Aorta (tissue), 5 donors: ENCODE results near the gene EEFSEC. TPM values are rescaled to one million over a fixed set of nuclear protein-coding genes. Genes with fewer than 3 reads are reported as not detected.

Source experiments
- ATAC-seq: fragments of 200-7000 bp; cut with Tn5 transposase; one replicate; pipeline ENCODE4 v1.9.1; 2022; ENCODE audit warnings: moderate library complexity; ENCODE audit not compliant: low FRiP score
- DNase-seq, 2 donors: peaks; one replicate each; pipeline ENCODE4 v3.0.0-alpha.2; 2020
- H3K27ac ChIP-seq, 2 donors: one replicate each; pipeline ENCODE4 v1.5.1; 2013; ENCODE audit warnings: low read length in 2 of 2, mild to moderate bottlenecking in 2 of 2, moderate library complexity in 2 of 2, control low read depth in 1 of 2, inconsistent platforms in 1 of 2, low read depth in 1 of 2
- H3K27me3 ChIP-seq, 2 donors: one replicate each; pipeline ENCODE4 v1.6.1; 2013; ENCODE audit warnings: control low read depth in 1 of 2, low read length in 1 of 2, mild to moderate bottlenecking in 1 of 2, moderate library complexity in 1 of 2; ENCODE audit not compliant: insufficient read depth in 2 of 2, control insufficient read depth in 1 of 2
- H3K36me3 ChIP-seq, 2 donors: one replicate each; pipeline ENCODE4 v1.6.1; 2013; ENCODE audit warnings: control low read depth in 1 of 2, low read length in 1 of 2, mild to moderate bottlenecking in 1 of 2; ENCODE audit not compliant: insufficient read depth in 2 of 2, control insufficient read depth in 1 of 2
- H3K4me1 ChIP-seq, 2 donors: one replicate each; pipeline ENCODE4 v1.6.1; 2013; ENCODE audit warnings: low read length in 2 of 2, control low read depth in 1 of 2, mild to moderate bottlenecking in 1 of 2, moderate library complexity in 1 of 2; ENCODE audit not compliant: insufficient read depth in 2 of 2, control insufficient read depth in 1 of 2
- H3K4me3 ChIP-seq, 2 donors: one replicate each; pipeline ENCODE4 v1.5.1; 2013; ENCODE audit warnings: low read length in 2 of 2, control low read depth in 1 of 2, mild to moderate bottlenecking in 1 of 2
- H3K9me3 ChIP-seq: one replicate; pipeline ENCODE4 v1.6.1; 2013; ENCODE audit warnings: mild to moderate bottlenecking, low read length; ENCODE audit not compliant: control insufficient read depth
- WGBS, 2 donors: extraction: QIAGEN DNeasy Blood & Tissue Kit; methylation state at CpG; one replicate each; pipeline ENCODE4 v1.1.7; 2013; 5-methylcytosine and 5-hydroxymethylcytosine counted together
- intact Hi-C, 2 donors: fragments of 100-400 bp; cut with DNase I; formaldehyde crosslinking; loops; one replicate each; pipeline versions ENCODE4 v1.14.2 to v1.15.0; 2022
- polyA plus RNA-seq, 2 donors: library from polyadenylated mRNA; stranded (reverse); fragments of 200-250 nt; gene quantifications; one replicate each; pipeline ENCODE4 v1.2.3, GENCODE V29; 2013
- total RNA-seq, 2 donors: library from RNA; stranded (reverse); fragmentation: NEBNext Ultra II Directional; extraction: Animal tissue kit (Norgen Biotek cat#: 25700); gene quantifications; one replicate each; pipeline ENCODE4 v1.2.1, GENCODE V29; 2021
- donor health status: healthy with polysubstance abuse.
- donor health status: Bipolar disorder and iron deficiency.
- donor health status: DM: no; HTN: no; CAD: no.
- donor health status: DM: no; HTN: no; CAD: no.
- donor health status: DM: yes; HTN: yes; CAD: no.

Gene EEFSEC
- total and polyA plus RNA-seq, 4 donors, result 3.5 to 18.8 (median 11.6) TPM

DNA sequence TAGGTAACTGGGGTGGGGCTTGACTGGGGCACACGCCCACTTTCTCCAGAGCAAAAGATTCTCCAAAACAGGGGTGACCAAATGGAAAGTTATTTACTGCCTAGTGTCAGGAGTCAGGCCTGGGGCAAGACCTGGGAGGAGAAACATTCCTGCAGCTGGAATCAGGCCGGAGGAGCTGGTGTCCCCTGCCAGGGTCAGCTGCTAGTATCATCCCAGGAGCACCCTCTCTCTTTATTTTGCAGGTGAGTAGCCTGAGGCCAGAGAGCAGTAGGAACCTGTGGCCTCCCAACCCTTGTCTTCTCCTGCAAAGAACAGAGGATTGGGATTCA, 280.5 kb downstream of the EEFSEC start:
- Histone ChIP-seq H3K4me3 (no peak overlapping the region), H3K27me3 (no peaks in the 10 kb centered on the region)
- intact Hi-C loops, result loop anchor here in 1 of 2 donors (5.0 kb wide), 1 partner anchor 54 kb away; no protein-coding TSS in a partner anchor

DNA sequence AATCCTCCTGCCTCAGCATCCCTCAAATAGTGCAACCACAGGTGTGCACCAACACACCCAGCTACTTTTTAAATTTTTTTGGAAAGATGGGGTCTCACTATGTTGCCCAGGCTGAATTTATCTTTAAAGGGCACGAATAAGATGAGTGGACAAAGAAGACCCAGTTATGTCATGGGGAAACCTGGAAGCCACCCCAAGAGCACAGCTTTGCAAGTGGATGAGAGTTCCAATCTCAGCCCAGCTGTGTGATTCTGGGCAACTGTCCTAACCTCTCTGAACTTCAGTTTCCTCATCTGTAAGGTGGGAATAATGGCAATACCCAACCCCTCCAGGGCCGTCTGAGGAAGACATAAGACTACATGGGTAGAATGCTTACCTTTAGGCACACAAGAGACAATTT, 281.2 kb downstream of the EEFSEC start:
- Histone ChIP-seq H3K36me3 (no peaks in the 10 kb centered on the region), H3K27me3 (no peaks in the 10 kb centered on the region), H3K4me1 (no peaks in the 10 kb centered on the region), H3K27ac (no peak overlapping the region), H3K4me3 (no peak overlapping the region), H3K9me3 (no peaks in the 10 kb centered on the region)
- no peak for DNase-seq
- intact Hi-C loops, result loop anchor here in 1 of 2 donors (5.0 kb wide), 1 partner anchor 53 kb away; no protein-coding TSS in a partner anchor
- WGBS, 2 donors, result 92 to 93% methylated on average over 2 of the region's 2 CpGs
- ATAC-seq, result no peak

More for the DNA sequence above, 280.5 kb downstream of the EEFSEC start:
- WGBS, 2 donors, result 67 to 70% methylated on average over 2 of the region's 2 CpGs
- ATAC-seq (no peak), DNase-seq (no peak)
- Histone ChIP-seq H3K36me3 (no peaks in the 10 kb centered on the region), H3K4me1 (no peaks in the 10 kb centered on the region), H3K9me3 (no peaks in the 10 kb centered on the region), H3K27ac (no peak overlapping the region)

DNA sequence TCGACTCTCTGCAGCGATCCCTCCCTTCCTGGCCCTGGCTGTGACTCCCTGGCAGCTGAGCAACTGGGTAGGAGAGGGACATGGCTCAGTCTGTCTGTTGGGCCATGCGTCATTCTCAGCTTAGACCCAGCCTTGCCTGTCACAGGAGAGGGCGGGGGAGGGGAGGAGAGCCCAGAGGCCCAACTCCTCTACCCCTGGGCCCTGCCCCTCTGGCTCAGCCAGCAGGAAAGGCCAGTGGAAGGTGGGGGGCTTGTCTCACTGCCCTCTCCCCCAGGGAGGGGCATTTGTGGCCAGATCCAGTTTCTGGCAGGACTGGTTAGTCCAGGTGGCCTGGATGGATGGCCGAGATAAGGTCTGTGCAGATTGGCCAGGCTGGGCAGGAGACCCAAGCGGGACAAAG, 281.8 kb downstream of the EEFSEC start:
- no peaks in the 10 kb centered on the region for H3K27me3 ChIP-seq
- no peak for ATAC-seq
- H3K9me3 ChIP-seq, result no peaks in the 10 kb centered on the region
- H3K4me3 ChIP-seq, result no peak overlapping the region
- WGBS, 2 donors, result 84 to 87% methylated on average over 6 of the region's 6 CpGs
- no peaks in the 10 kb centered on the region for H3K4me1 ChIP-seq
- intact Hi-C loops, result no loop called here
- no peaks in the 10 kb centered on the region for H3K36me3 ChIP-seq
- H3K27ac ChIP-seq, result no peak overlapping the region
- no peak for DNase-seq

DNA sequence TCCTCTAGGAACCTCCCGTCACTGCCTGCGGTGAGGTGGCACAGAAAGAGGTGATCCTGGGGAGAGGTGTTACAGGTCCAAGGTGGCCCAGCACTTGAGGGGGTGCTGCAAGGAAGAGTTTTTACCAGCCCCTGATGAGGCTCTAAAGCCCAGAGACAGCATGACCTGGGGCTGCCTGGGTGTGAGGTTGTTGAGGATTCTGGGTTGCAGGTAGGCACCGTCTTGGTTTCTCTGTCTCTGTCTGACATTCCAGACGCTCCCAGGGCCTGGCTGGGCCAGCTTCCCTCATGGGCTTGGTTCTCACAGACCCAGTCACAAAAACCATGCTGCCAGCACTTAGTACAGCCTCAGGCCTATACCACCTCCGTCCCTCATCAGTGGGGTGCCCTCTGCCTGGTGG, 282.3 kb downstream of the EEFSEC start:
- no peaks in the 10 kb centered on the region for H3K4me1 ChIP-seq
- 90 to 94% methylated on average over 5 of the region's 5 CpGs for WGBS, 2 donors
- intact Hi-C loops, result no loop called here
- no peak overlapping the region for H3K4me3 ChIP-seq
- H3K36me3 ChIP-seq, result no peaks in the 10 kb centered on the region
- no peak for ATAC-seq
- H3K27ac ChIP-seq, result no peak overlapping the region
- no peaks in the 10 kb centered on the region for H3K27me3 ChIP-seq
- H3K9me3 ChIP-seq, result no peaks in the 10 kb centered on the region
- DNase-seq, result no peak

DNA sequence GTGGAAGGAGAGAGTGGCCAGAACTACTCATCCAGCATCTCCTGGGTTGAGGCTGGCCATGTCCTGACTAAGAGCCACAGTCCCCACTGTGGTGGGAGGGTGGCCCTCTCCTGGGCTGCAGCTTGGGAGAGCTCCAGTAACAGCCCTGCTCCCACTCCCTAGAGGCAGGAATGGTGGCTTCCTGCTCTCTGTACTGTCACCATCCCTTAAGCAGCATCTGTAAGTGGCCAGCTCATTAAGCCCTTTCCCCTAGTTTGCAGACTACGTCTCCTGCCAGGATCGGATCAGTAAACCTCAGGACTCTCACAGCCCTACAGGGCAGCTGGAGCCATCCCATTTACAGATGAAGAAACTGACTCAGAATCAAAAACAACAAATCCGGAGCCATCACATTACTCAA, 282.9 kb downstream of the EEFSEC start:
- DNase-seq (no peak), ATAC-seq (no peak)
- Histone ChIP-seq H3K4me1 (no peaks in the 10 kb centered on the region), H3K4me3 (no peak overlapping the region), H3K27ac (no peak overlapping the region), H3K27me3 (no peaks in the 10 kb centered on the region), H3K9me3 (no peaks in the 10 kb centered on the region), H3K36me3 (no peaks in the 10 kb centered on the region)
- intact Hi-C loops, result no loop called here
- 82 to 85% methylated on average over 3 of the region's 3 CpGs for WGBS, 2 donors

DNA sequence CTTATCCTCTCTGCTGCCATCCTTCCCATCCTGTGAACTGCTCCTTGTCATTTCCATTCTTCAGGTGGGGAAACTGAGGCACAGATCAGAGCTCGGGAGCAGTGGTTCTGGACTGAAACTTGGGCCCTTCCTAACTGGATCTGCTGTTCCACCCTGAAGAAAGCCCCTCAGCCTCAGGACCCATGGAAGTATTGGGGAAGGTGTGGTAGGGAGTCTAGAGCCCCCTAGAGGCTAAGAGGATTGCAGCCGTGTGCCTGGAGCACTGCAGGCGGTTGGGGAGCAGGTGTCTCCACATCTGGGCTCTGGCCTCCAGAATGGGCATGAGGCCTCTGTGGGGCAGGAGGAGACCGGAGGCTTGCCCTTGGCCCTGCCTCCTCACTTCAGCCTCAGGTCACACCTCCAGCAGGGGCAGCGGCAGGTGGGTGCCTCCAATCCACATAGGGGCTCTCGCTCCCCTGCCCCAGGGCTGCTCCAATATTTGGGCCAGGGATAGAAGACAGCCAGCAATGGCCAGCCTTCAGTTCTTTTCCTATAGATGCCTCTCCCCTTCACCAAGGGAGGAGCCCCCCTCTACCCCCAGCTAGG, 285.3 kb downstream of the EEFSEC start:
- ATAC-seq, result no peak
- H3K4me1 ChIP-seq, result no peaks in the 10 kb centered on the region
- H3K36me3 ChIP-seq, result no peaks in the 10 kb centered on the region
- intact Hi-C loops, result no loop called here
- DNase-seq, result no peak
- H3K9me3 ChIP-seq, result no peaks in the 10 kb centered on the region
- no peak overlapping the region for H3K27ac ChIP-seq
- H3K4me3 ChIP-seq, result no peak overlapping the region
- WGBS, 2 donors, result 74 to 78% methylated on average over 6 of the region's 6 CpGs
- H3K27me3 ChIP-seq, result no peaks in the 10 kb centered on the region

DNA sequence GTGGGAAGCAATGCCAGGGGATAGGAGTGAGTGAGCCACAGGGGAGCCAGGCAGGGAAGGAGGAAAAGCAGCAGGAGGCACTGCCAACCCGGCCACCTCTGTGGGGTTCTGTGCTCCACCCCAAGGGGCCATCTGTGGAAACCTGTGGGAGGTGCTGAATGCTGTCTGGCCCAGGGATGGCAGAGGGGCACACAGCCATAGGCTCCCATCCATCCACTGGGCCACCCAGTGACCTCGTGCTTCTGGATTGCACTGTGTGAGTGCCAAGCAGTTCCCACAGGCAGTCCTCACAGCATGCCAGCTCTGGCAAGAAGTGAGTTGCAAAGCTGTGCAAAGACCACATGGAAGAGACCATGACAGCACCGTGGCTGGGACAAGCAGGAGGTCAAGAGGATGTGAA, 285.9 kb downstream of the EEFSEC start:
- no peak overlapping the region for H3K4me3 ChIP-seq
- intact Hi-C loops, result no loop called here
- WGBS, 2 donors, result 10 to 20% methylated on average over 3 of the region's 3 CpGs

DNA sequence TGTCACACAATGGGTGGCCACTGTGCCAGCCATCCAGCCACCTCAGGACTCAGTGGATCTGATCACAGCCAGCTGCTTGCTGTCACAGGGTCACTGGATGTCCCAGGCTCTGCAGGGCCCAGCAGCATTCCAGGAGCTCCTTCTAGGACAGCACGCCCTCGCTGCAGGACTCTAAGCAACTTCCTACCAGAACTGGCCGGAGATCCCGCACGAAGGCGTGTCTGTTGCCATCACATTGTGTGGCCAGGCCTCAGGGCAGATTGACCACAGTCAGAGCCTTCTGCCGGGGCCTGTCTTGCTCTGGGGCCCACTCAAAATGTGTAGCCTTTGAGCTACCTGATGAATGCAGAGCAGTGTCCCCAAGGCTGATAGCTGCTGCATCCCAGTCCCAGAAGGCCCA, 288.8 kb downstream of the EEFSEC start:
- intact Hi-C loops, result no loop called here
- ATAC-seq (no peak), DNase-seq (no peak)
- Histone ChIP-seq H3K4me3 (no peak overlapping the region), H3K27ac (no peak overlapping the region), H3K27me3 (no peaks in the 10 kb centered on the region), H3K9me3 (no peaks in the 10 kb centered on the region), H3K36me3 (no peaks in the 10 kb centered on the region), H3K4me1 (no peaks in the 10 kb centered on the region)
- WGBS, 2 donors, result 82 to 88% methylated on average over 7 of the region's 7 CpGs

More for the DNA sequence above, 285.9 kb downstream of the EEFSEC start:
- H3K4me1 ChIP-seq, result no peaks in the 10 kb centered on the region
- ATAC-seq (no peak), DNase-seq (no peak)
- H3K9me3 ChIP-seq, result no peaks in the 10 kb centered on the region
- no peak overlapping the region for H3K27ac ChIP-seq
- H3K36me3 ChIP-seq, result no peaks in the 10 kb centered on the region
- H3K27me3 ChIP-seq, result no peaks in the 10 kb centered on the region

DNA sequence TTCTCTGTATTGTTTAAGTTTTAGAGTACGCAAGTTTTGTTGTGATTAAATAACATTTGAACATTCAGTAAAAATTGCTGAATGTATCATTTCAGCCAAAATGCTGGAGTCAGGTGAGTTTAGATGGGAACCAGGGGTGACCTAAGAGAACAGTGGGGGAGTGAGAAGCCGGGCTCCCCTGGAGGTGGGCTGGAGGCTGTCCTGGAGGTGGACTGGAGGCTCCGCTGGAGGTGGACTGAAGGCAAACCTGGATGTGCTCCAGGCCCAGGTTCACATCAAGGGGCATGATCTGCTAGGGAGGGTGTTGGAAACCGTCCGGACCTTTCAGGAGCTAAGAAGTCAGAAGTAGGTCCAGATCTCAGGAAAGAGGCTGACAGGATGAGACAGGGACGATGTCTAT, 289.7 kb downstream of the EEFSEC start:
- Histone ChIP-seq H3K27me3 (no peaks in the 10 kb centered on the region), H3K4me1 (no peaks in the 10 kb centered on the region), H3K9me3 (no peaks in the 10 kb centered on the region), H3K27ac (no peak overlapping the region), H3K4me3 (no peak overlapping the region), H3K36me3 (no peaks in the 10 kb centered on the region)
- WGBS, 2 donors, result 88 to 91% methylated on average over 6 of the region's 6 CpGs
- DNase-seq (no peak), ATAC-seq (no peak)
- intact Hi-C loops, result no loop called here
